GM12872 (cell line): ENCODE measurements around the gene DHRS11.

Source experiments
- TF ChIP-seq, protein P1 (sequence below): IDR thresholded peaks from 3 replicates; pipeline ENCODE4 v1.5.1; 2011; ENCODE audit warnings: low read depth, mild to moderate bottlenecking, low read length, moderate library complexity; ENCODE audit not compliant: insufficient read depth

DHRS11 gene

GRCh38 chr17:36546418-36547093 lies 45.1 kb upstream of the DHRS11 start:
- TF ChIP-seq, protein P1, sequence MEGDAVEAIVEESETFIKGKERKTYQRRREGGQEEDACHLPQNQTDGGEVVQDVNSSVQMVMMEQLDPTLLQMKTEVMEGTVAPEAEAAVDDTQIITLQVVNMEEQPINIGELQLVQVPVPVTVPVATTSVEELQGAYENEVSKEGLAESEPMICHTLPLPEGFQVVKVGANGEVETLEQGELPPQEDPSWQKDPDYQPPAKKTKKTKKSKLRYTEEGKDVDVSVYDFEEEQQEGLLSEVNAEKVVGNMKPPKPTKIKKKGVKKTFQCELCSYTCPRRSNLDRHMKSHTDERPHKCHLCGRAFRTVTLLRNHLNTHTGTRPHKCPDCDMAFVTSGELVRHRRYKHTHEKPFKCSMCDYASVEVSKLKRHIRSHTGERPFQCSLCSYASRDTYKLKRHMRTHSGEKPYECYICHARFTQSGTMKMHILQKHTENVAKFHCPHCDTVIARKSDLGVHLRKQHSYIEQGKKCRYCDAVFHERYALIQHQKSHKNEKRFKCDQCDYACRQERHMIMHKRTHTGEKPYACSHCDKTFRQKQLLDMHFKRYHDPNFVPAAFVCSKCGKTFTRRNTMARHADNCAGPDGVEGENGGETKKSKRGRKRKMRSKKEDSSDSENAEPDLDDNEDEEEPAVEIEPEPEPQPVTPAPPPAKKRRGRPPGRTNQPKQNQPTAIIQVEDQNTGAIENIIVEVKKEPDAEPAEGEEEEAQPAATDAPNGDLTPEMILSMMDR, result no peak

- TF ChIP-seq, protein P1, result no peak
These were observed 43.9 kb upstream of the DHRS11 start for GRCh38 chr17:36547776-36548175.

DNA sequence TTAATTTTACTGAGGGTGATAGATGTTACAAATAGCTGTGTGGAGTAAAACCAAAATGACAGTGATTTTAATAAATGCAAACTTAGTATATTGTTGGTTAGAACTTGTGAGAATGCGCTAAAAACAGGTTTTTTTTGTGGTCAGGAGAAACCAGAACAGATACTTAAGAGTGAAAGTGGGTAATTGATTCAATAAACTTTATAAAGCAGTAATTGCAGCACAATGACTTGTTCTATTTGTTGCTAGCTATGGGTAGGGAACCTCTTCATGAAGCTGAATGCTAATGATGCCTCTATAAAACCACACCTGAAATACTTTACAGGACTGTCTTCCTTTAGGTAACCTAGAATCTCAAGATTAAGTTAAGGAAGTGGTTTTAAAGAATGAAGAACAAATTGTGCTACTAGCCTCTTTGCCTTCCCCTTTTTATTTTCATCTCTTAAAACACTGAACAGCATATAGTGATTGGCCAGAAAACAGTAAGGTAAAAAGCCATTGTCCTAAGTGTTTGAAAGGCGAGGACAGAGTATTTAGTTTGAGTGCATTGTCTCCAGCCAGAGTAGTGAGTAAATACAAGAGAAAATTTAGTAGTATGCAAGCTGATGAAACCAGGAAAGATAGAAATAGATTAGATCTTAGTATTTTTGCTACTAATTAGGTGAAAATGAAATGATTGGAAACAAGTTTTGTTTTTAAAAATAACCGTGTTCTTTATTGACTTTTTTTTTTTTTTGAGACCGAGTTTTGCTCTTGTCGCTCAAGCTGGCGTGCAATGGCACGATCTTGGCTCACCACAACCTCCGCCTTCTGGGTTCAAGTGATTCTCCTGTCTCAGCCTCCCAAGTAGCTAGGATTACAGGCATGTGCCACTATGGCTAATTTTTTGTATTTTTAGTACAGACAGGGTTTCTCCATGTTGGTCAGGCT lies 40.9 kb upstream of the DHRS11 start:
- TF ChIP-seq, protein P1, result no peak

- TF ChIP-seq, protein P1, result no peak
These were observed 38.2 kb upstream of the DHRS11 start for GRCh38 chr17:36553459-36553858.

DNA sequence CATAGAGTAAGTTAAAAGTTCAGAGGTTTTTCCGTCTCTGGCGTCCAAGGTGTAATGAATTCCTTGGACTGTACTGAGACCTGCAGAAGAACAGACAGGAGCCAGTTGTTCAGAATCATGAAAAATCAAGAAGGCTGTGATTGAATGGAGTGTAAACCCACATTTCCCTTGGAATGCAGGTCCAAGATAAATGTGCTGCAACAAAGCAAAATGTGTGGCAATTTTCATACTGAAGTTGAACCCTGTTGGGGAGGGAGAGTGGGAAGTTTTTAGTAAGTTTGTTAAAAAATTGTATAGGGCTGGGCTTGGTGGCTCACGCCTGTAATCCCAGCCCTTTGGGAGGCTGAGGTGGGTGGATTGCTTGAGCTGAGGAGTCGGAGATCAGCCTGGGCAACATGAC lies 25.6 kb upstream of the DHRS11 start:
- TF ChIP-seq, protein P1, result no peak

DNA sequence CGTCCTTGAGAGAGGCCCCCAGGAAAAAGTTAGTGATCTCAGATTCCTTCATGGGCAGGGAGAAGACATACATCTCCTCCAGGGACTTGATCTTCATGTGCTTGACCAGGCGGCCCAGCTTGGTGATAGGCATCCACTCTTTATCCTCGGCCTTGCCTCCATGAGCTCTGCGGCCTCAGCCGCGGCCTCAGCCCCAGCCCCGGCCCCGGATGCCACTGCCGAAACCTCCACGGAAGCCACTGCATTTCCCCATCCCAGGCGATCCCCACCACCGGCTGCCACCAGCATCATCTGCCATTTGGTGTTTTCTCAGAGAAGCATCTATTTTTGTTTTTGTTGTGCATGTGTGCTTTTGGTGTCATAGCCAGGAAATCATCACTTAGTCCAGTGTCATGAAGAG lies 16.7 kb upstream of the DHRS11 start:
- TF ChIP-seq, protein P1, result no peak

DNA sequence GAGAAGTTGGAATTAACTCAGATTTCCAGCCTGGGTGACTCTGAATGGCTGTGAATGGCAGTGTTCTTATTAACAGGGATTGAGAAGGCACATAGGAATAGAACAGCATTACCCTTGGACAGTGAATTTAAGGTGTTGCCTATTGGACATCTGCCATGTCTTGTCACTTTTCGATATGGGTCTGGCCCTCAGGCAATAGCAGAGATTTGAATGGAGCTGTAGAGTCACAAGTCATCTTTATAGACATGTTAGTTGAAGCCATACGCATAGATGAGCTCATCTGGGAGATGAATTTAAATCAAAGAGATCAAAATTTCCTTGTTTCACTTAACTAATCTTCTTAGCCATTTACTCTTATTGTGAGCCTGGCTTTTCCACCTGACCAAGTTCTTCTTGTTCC lies 14.9 kb upstream of the DHRS11 start:
- TF ChIP-seq, protein P1, result no peak
